ENCODE data around the gene TRIP13. TPM values are rescaled to one million over a fixed set of nuclear protein-coding genes. Genes with fewer than 3 reads are reported as not detected.

Gene TRIP13
- total and polyA plus RNA-seq, 9 of the 15 experiments (the other 6 are each of a cell fraction or from before 2014, with no cell fraction given), result 24.1 to 116 (median 53.2) TPM

- FAIRE-seq (no peak), ATAC-seq (peak; percentile 26; the same call in 2 of the 3 replicates), DNase-seq (ENCODE audit: extremely low read depth in 1 of 4, low spot score in 3 of 4) (no peak)
- H3K4me2 ChIP-seq (ENCODE audit: insufficient read depth, low read length), result no peak overlapping the region
- BruUV-seq (replicated peaks), result no TSS peak
- no peaks in the 10 kb centered on the region for H3K36me3 ChIP-seq (ENCODE audit: control insufficient read depth, insufficient read depth, low read length)
- no peaks in the 10 kb centered on the region for H3K79me2 ChIP-seq (ENCODE audit: control insufficient read depth, insufficient read depth, low read length)
- no peaks in the 10 kb centered on the region for H3K9me1 ChIP-seq (ENCODE audit: control insufficient read depth, insufficient read depth, low read length)
- no peaks in the 10 kb centered on the region for H3K4me1 ChIP-seq (replicated peaks in 1 of 2; ENCODE audit: control insufficient read depth in 2 of 2, insufficient read depth in 2 of 2, low read length in 2 of 2)
- H4K20me1 ChIP-seq (replicated peaks; ENCODE audit: control insufficient read depth, insufficient read depth, low read length), result no peaks in the 10 kb centered on the region; the same call in 1 of the 2 replicates
- WGBS (ENCODE audit: insufficient coverage, low coverage, missing lambda C conversion rate), result 4% methylated on average over 19 of the region's 19 CpGs
- in situ Hi-C loops (cut with MboI), result loop anchor here (25.0 kb wide), 1 partner anchor 701 kb away; no protein-coding TSS in a partner anchor
- H2AFZ ChIP-seq (ENCODE audit: low read depth, low read length), result peak overlapping the region; percentile 1; the same call in 1 of the 2 replicates
- intact Hi-C loops (cut with micrococcal nuclease), result no loop called here
- H3K9ac ChIP-seq (ENCODE audit: insufficient read depth in 1 of 2, low read depth in 2 of 2, low read length in 2 of 2), result peak overlapping the region in 1 of 2 experiments; percentile 33; a peak in 2 of 4 replicates
- no peak for TF ChIP-seq POLR2AphosphoS2 (IDR thresholded peaks at IDR 0.05; ENCODE audit: low read length)
- TF ChIP-seq CREB1 (IDR thresholded peaks at IDR 0.05), result no peak
- 0 out of 2 replicates have a peak, but pooled peaks have one; percentile 29 for TF ChIP-seq CREB1 (CRISPR knock-in tag; IDR thresholded peaks at IDR 0.05)
- CTCF ChIA-PET (ENCODE audit: low intra/inter-chr PET ratio), result no interaction called here
- no peak overlapping the region for H3K27ac ChIP-seq (ENCODE audit: extremely low read depth, low read depth, low read length)
- POLR2A ChIA-PET, result interaction anchor here (0.7 kb wide), 1 partner anchor 242 kb away, joined by 3 read pairs; no protein-coding TSS in a partner anchor
- no peaks in the 10 kb centered on the region for H3K9me3 ChIP-seq (replicated peaks; ENCODE audit: control insufficient read depth, insufficient read depth, low read depth, low read length)
- H3K27me3 ChIP-seq (ENCODE audit: control insufficient read depth in 2 of 2, insufficient read depth in 2 of 2, low read length in 2 of 2), result peaks cover 19 to 46% of the 10 kb centered on the region in 2 experiments
- no peak overlapping the region for H3K4me3 ChIP-seq
Observed at GRCh38 chr5:936149-937144, 43.8 kb downstream of the TRIP13 start.

Measured in K562 (cell line).